Panc1 (cell line): ENCODE measurements around the gene NOC2L.

Experiments used
- SIN3A ChIP-seq: IDR thresholded peaks from 2 replicates; pipeline ENCODE4 v1.6.1; 2012; ENCODE audit warnings: low read depth, mild to moderate bottlenecking, low read length, moderate library complexity, borderline replicate concordance; ENCODE audit not compliant: insufficient read depth
- TF ChIP-seq, protein P1 (sequence below): fragments of 450-650 bp; IDR thresholded peaks from 2 replicates; pipeline ENCODE4 v1.5.1; 2017; ENCODE audit warnings: mild to moderate bottlenecking

DNA sequence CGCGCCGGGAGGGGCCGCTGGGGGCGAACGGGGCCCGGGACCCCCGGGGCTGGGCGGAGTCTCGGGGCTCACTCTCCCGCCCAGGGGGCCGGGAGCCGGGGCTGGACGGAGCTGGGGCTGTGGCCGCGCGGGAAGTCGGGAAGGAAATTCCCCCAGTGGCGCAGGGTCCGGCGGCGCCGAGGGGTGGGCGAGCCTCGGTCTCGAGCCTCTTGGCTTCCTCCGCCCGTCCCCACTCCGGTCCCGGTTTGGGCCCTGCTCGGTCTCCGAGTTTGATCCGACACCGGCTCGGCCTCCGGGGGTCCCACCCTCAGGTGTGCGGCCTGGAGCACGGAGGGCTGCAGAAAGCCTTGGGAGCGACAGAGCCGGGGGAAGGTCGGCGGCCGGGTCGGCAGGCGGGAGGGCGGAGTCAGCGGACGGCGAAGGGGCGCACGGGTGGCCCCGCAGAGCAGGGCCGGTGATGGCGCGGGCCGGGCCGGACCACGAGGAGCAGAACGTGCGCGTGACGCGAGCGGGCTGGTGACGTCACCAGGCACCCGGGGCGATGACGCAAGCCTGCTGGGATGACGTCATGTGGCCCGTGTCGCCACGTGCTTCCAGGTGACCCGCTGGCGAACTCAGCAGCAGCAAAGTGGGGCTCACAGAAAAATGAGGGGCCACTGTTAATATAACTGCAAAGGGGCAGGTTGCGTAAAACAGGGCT lies 41.5 kb upstream of the NOC2L start:
- TF ChIP-seq, protein P1, sequence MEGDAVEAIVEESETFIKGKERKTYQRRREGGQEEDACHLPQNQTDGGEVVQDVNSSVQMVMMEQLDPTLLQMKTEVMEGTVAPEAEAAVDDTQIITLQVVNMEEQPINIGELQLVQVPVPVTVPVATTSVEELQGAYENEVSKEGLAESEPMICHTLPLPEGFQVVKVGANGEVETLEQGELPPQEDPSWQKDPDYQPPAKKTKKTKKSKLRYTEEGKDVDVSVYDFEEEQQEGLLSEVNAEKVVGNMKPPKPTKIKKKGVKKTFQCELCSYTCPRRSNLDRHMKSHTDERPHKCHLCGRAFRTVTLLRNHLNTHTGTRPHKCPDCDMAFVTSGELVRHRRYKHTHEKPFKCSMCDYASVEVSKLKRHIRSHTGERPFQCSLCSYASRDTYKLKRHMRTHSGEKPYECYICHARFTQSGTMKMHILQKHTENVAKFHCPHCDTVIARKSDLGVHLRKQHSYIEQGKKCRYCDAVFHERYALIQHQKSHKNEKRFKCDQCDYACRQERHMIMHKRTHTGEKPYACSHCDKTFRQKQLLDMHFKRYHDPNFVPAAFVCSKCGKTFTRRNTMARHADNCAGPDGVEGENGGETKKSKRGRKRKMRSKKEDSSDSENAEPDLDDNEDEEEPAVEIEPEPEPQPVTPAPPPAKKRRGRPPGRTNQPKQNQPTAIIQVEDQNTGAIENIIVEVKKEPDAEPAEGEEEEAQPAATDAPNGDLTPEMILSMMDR = no peak
- 0 out of 2 replicates have a peak, but pooled peaks have one; percentile 41 for TF ChIP-seq SIN3A
